ENCODE data around the gene FNDC7. TPM values are rescaled to one million over a fixed set of nuclear protein-coding genes. Genes with fewer than 3 reads are reported as not detected.

Gene FNDC7
- total and polyA plus RNA-seq, 2 donors (not counting 3 experiments of a cell fraction or from before 2014, with no cell fraction given), result not detected

GRCh38 chr1:108767708-108768107 lies 55.0 kb downstream of the FNDC7 start:
- H3K27me3 ChIP-seq (ENCODE audit: control insufficient read depth in 2 of 2, insufficient read depth in 2 of 2, low read length in 2 of 2), result no peaks in the 10 kb centered on the region
- no peak overlapping the region for H3K4me3 ChIP-seq (replicated peaks in 1 of 3; ENCODE audit: insufficient read depth in 1 of 3, low read depth in 1 of 3, low read length in 3 of 3)
- no peak for TF ChIP-seq MAX (IDR thresholded peaks at IDR 0.05; ENCODE audit: insufficient read depth, insufficient read length)
- TF ChIP-seq JUN (IDR thresholded peaks at IDR 0.05; ENCODE audit: borderline replicate concordance, insufficient read depth, insufficient read length, low read depth), result no peak
- no peak for TF ChIP-seq MYC (IDR thresholded peaks at IDR 0.05; ENCODE audit: low read depth, low read length)
- TF ChIP-seq GATA2 (IDR thresholded peaks at IDR 0.05; ENCODE audit: insufficient read depth, insufficient read length, low read depth, low read length), result no peak
- H3K9ac ChIP-seq (replicated peaks; ENCODE audit: extremely low read depth, insufficient read depth, low read length), result no peak overlapping the region
- no peaks in the 10 kb centered on the region for H3K9me1 ChIP-seq (replicated peaks; ENCODE audit: control insufficient read depth, extremely low read depth, insufficient read depth, low read length)
- CTCF ChIA-PET, result interaction anchor here (1.2 to 1.5 kb wide), 2 partner anchors 13 to 255 kb away, joined by 3 to 5 read pairs; no protein-coding TSS in a partner anchor
- H3K36me3 ChIP-seq (ENCODE audit: control insufficient read depth in 2 of 2, extremely low read depth in 1 of 2, insufficient read depth in 2 of 2, low read length in 2 of 2), result peaks cover 0 to 2% of the 10 kb centered on the region in 2 experiments
- H2AFZ ChIP-seq (ENCODE audit: low read depth, low read length), result no peak overlapping the region
- BruUV-seq (replicated peaks), result no TSS peak
- no peaks in the 10 kb centered on the region for H3K79me2 ChIP-seq (ENCODE audit: control insufficient read depth, insufficient read depth, low read length)
- H3K4me1 ChIP-seq (ENCODE audit: control insufficient read depth, extremely low read depth, insufficient read depth, low read length), result peaks cover 13% of the 10 kb centered on the region
- POLR2A ChIA-PET, result no interaction called here
- FAIRE-seq (no peak), DNase-seq (ENCODE audit: low read depth, low spot score) (no peak)
- H3K4me2 ChIP-seq (ENCODE audit: insufficient read depth, low read length), result no peak overlapping the region
- no peaks in the 10 kb centered on the region for H3K9me3 ChIP-seq (replicated peaks; ENCODE audit: control insufficient read depth, insufficient read depth, low read length)
- intact Hi-C loops (cut with micrococcal nuclease) (no loop called here), dilution Hi-C loops (cut with MboI; ENCODE audit: extremely low pct_ligation_motif_present, low sequenced_read_pairs) (no loop called here)
- no peak overlapping the region for H3K27ac ChIP-seq (ENCODE audit: insufficient read depth, low read depth, low read length)
- H4K20me1 ChIP-seq (replicated peaks; ENCODE audit: control insufficient read depth, extremely low read depth, insufficient read depth, low read length), result no peaks in the 10 kb centered on the region

DNA sequence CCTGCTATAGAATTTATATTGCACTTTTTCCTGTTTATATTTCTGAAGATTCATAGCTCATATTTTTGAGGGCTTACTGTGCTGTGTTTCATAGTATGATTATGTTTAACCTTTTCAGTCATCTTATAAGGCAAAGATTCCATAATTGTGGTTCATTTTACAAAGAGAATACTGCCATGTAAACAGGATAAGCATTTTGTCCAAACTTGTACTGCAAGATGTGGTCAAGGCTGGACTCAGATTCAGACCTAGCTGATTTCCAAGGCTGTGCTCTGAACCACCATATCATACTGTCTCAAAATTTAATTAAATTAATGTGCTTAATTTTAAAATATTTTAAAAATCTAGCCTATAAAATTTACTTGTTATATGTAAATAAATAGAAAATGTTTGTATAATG lies 65.1 kb downstream of the FNDC7 start:
- no peaks in the 10 kb centered on the region for H3K9me3 ChIP-seq (replicated peaks; ENCODE audit: control insufficient read depth, insufficient read depth, low read length)
- BruUV-seq (replicated peaks), result no TSS peak
- TF ChIP-seq MAX (IDR thresholded peaks at IDR 0.05; ENCODE audit: insufficient read depth, insufficient read length) (no peak), GATA2 (IDR thresholded peaks at IDR 0.05; ENCODE audit: insufficient read depth, insufficient read length, low read depth, low read length) (no peak)
- H4K20me1 ChIP-seq (replicated peaks; ENCODE audit: control insufficient read depth, extremely low read depth, insufficient read depth, low read length), result no peaks in the 10 kb centered on the region
- ChIA-PET POLR2A (no interaction called here), CTCF (interaction anchor here (1.8 kb wide), 1 partner anchor 120 kb away, joined by 5 read pairs; no protein-coding TSS in a partner anchor)
- peaks cover 6% of the 10 kb centered on the region for H3K4me1 ChIP-seq (ENCODE audit: control insufficient read depth, extremely low read depth, insufficient read depth, low read length)
- no peaks in the 10 kb centered on the region for H3K27me3 ChIP-seq (ENCODE audit: control insufficient read depth in 2 of 2, insufficient read depth in 2 of 2, low read length in 2 of 2)
- DNase-seq (ENCODE audit: low read depth, low spot score), result no peak
- no peak for FAIRE-seq
- no peak overlapping the region for H3K4me2 ChIP-seq (ENCODE audit: insufficient read depth, low read length)
- no peak overlapping the region for H2AFZ ChIP-seq (ENCODE audit: low read depth, low read length)
- H3K27ac ChIP-seq (ENCODE audit: insufficient read depth, low read depth, low read length), result no peak overlapping the region
- H3K36me3 ChIP-seq (ENCODE audit: control insufficient read depth in 2 of 2, extremely low read depth in 1 of 2, insufficient read depth in 2 of 2, low read length in 2 of 2), result peaks cover 0 to 7% of the 10 kb centered on the region in 2 experiments
- H3K79me2 ChIP-seq (ENCODE audit: control insufficient read depth, insufficient read depth, low read length), result no peaks in the 10 kb centered on the region
- intact Hi-C loops (cut with micrococcal nuclease) (no loop called here), dilution Hi-C loops (cut with MboI; ENCODE audit: extremely low pct_ligation_motif_present, low sequenced_read_pairs) (no loop called here)
- H3K9ac ChIP-seq (replicated peaks; ENCODE audit: extremely low read depth, insufficient read depth, low read length), result no peak overlapping the region
- no peak overlapping the region for H3K4me3 ChIP-seq (replicated peaks in 1 of 3; ENCODE audit: insufficient read depth in 1 of 3, low read depth in 1 of 3, low read length in 3 of 3)
- H3K9me1 ChIP-seq (replicated peaks; ENCODE audit: control insufficient read depth, extremely low read depth, insufficient read depth, low read length), result no peaks in the 10 kb centered on the region
